Measurements from ENCODE around the gene DSTN.

DSTN gene

DNA sequence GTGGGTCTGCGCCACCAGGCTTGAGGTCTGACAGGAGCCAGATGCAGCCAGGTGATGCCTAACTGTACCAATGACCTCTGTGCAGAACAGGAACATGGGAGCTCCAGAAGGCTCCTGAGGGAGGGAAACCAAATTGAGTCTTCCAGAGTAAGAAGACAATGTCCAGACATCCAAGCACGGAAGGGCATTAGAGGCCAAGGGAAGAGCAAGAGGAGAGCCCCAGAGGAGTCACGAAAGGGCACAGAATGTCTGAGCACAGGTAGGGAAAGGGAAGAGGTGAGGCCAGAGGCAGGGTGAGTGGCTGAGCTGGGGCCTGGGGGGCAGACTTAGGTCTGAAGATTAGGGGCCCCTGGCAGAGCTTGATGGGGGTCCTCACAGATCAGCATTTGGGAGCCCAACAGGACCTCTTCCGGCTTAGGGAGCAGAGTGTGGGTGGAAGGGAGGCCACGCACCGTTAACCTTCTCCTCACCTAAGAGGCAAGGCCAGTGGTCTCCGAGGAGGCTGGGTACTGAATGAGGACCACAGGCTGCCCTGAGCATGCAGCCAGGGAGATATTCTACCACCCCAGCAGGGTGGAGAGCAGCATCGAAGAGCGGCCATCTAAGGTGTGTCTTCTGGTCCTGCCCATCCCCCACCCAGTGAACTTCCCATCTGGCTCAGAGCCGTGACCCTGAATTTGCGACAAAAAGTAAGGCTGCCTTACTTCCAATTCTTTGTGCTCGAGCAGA lies 70.4 kb downstream of the DSTN start:
- no peak for DNase-seq

GRCh38 chr20:17640875-17641378 lies 71.1 kb downstream of the DSTN start:
- DNase-seq: no peak

DNA sequence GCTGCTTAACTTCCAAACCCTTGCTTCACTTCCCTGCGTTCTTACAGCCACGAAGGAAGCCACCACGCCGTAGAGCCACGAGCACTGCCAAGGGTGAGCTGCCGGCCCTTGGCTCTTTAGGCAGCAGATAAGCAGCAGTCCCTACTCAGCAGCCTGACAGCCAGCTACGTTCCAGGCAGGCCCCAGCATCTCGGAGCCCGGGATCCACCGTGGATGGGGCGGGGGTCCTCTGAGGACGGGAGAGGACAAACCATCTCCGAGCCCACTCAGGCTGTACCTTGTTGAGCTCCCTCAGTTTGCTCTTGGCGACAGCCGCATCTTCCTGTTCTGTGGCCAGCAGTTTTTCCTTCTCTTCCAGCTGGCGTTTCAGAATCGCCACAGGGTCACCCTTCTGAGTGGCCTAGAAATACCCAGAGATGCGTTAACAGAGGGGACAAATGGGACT lies 71.7 kb downstream of the DSTN start:
- no peak for DNase-seq

GRCh38 chr20:17641993-17642392 lies 72.1 kb downstream of the DSTN start:
- no peak for DNase-seq

GRCh38 chr20:17642404-17643269 lies 72.8 kb downstream of the DSTN start:
- DNase-seq: no peak

GRCh38 chr20:17643531-17644188 lies 73.8 kb downstream of the DSTN start:
- DNase-seq: peak; percentile 74

DNA sequence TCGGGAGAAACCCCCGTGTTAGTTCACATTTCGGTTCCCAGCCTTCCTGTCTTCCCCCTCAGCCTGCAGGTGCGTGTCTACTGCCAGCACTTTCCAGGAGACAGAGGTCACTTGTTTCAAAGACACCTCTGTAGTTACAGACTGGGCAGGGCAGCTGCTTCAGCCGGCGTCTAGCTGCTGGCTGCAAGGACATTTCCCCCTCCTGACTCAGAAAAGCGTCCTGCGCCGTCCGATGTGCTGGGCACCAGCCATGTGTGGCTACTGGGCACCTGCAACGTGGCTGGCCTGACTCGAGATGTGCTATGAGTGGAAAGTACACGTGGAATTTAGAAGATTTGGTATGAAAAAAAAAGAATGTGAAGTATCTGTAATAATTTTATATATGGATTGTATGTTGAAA lies 74.6 kb downstream of the DSTN start:
- DNase-seq: no peak

DNA sequence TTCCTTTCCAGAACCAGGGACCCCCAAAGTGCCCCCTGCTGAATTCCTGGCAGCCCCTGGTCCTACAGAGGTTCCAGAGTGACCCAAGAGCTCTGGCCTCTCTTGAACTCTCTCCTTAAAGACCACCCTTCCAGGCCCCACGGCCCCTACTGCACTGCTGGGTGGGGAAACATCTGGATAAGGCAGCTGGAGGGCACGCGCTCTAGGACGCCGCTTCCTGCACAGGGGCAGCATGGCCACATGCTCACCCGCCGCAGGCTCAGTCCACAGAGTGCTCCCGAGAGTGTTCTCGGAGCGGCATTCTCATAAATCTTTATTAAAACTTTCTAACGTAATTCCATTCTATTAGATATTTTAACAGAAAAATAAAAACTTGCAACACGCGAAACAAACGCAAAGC lies 75.1 kb downstream of the DSTN start:
- no peak for DNase-seq

GRCh38 chr20:17645546-17646208 lies 75.8 kb downstream of the DSTN start:
- no peak for DNase-seq

GRCh38 chr20:17646209-17646960 lies 76.5 kb downstream of the DSTN start:
- peak; percentile 48 for DNase-seq

DNA sequence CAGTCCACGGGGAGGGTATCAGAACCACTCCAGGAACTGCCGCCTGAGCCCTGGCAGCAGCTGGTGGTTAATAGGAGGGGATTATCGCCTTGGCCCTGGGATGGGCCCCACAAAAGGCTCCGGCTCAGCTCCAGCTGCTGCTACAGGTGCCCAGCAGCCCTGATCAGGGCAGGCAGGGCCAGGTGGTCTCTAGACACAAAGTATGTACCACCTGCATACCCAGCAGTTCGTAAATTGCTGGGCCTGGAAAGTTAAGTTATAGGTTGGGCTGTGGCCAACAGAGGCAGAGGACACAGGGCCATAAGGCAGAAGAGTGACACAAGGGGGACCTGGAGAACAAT lies 77.1 kb downstream of the DSTN start:
- no peak for DNase-seq

- DNase-seq: no peak
Measured at GRCh38 chr20:17647391-17648314, 77.8 kb downstream of the DSTN start.

DNA sequence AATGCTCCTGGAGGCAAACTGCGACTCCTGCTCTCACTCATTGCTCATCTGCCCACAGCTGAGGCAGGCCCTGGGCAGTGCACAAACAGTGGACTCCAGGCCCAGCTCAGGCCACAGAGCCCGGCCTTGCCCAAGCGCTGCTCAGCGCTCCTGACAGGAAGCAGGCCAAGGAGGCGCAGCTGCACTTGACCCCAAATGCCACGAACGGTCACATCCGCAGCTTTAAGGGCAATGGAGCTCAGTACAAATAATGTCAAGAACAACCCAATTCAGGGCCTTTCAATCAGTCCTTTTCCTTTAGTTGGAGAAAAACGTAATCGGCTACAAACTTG lies 78.4 kb downstream of the DSTN start:
- no peak for DNase-seq

DNA sequence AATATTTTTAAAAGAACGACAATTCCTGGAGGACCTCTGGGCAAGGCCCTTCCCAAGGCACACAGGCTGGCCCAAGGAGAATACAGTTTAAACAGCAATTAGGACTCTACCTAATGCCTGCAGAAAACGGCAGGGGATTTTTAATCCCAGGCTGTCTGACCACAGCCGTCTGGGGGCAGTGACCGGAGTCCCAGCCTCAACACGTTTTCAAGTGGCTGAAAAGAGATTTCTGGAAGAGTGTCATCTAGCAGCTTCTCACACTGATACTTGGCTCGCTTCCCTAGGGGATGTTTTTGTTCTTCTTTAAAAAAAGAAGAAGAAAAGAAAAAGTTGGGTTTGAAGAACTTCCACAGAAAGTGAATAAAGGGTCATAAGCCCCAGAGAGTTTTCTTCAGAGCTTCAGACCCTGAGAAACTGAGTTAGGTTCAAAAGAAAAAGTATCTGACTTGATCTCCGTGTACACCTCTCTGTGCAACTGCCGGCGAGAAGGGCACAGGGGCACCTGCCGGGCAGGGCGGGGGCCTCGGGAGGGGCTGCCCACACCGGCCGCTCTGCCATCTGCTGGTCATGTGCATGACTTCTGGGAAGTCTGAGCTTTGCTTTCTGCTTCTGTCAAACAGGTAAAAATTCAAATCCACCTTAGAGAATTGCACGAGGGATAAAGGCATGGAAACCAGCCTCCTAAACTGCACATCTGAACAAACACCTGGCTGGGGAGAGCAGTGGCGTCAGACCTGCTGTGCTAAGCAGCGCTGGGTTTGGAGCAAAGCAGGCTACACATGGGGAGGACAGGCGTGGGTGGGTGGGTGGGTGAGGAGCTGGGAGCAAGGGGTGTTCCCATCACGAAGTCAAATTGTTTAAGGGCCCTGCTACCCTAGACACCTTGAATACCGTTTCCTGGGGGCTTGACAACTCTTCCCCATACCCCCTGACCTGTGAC lies 79.2 kb downstream of the DSTN start:
- peak; percentile 40 for DNase-seq

DNA sequence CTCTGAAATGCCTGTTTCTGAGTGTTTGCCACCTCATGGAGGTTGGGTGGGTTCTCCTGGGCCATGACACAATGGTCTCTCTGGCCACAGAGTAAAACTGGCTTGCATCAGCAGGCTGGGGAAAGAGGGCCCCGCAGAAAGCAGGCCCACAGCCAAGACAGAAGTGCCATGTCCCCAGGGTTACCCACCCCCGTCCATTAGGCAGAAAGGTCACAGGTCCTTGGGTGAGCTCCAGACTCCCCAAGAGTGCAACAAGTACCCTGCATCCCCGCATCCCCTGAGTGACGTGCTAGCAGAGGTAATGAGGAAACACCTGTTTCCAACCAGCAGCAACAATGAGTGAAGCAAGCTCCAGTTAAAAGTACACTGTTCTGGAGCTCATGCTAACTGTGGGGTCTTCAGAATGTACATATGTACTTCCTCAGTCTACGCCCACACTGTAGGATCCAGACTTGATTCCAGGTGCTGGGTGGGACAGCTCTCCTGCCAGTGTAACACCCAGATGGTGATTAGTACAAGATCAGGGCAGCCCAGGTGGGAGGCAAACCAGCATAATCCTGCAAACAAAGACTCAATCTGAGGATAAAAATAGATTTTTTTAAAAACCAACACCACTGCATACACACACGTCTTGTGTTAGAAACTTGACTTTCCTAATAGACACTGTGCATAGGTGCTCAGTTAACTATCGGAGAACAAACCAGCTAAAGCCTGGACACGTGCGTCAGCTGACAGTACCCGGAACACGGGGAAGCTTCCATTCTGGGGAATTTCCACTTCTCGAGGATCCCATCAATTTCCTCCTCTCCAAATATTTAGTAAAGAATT lies 80.6 kb downstream of the DSTN start:
- DNase-seq: no peak

- DNase-seq: no peak
Measured at GRCh38 chr20:17651129-17651759, 81.4 kb downstream of the DSTN start.

- DNase-seq: no peak
Measured at GRCh38 chr20:17651760-17652388, 82.0 kb downstream of the DSTN start.

- no peak for DNase-seq
Measured at GRCh38 chr20:17652411-17652810, 82.5 kb downstream of the DSTN start.

Measured in eye (tissue), 1 donor.